Stimulated activated CD4-positive, alpha-beta T cell treated with anti-CD3 and anti-CD28 coated beads, Interleukin-12 subunit alpha, Interleukin-12 subunit beta, amount 100 ng/mL, for 48 hours (primary cell): ENCODE data around the gene GRK4.
A peak's percentile ranks its signal among the peaks of the same experiment; 100 is the strongest.

Source experiments
- DNase-seq, 3 donors: peaks; one replicate each; pipeline ENCODE4 v3.0.0-alpha.2; 2020; ENCODE audit warnings: low read depth in 2 of 3, low spot score in 1 of 3

The GRK4 gene

DNA sequence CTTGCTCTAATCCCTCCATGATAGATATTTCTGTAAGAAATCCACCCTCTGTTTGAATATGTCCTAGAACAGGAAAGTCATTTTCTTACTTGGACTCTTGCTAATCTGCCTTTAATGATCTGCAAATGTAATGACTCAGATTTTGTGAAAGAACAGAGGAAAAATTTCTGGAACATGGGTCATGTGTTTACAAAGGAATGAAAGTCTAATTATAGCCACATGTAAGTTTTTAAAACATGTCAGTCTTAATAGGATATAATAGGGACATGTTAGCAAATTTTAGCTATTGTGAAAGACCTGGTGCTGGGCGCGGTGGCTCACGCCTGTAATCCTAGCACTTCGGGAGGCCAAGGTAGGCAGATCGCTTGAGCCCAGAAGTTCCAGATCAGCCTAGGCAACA, 47.6 kb downstream of the GRK4 start:
- no peak for DNase-seq

DNA sequence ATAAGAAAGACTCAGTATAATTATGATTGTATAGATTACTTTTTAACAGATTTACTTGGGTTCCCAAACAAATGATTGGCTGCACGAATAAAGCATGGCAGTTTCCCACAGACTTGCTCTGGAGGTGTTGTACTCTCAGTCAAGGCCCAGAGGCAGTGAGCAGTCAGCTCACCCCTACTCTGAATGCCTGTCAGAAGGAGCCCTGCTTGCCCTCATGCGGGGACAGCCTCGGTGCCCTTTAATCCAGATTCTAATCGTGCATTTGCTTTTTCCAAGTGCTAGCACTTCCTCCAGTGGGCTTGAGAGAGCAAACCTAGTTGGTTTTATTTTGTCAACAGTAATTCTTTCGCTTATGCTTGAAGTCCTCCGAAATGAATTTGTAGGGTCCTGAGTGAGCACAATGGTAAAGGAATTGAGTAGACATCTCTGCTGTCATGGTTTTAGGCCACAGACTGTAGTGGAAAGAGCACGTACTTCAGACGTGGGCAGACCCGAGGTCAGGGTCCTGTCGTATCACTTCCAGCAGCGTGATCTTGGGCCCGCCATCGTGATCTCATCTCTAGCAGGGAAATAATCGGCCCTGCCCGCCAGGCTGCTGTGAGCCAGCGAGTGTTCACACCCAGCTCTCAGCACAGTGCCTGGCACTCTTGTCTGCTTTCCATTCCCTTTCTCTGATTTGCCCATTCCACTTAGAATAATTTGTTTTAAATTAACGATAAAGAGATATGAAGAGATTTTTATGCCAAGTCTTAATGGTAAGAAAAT, 48.3 kb downstream of the GRK4 start:
- no peak for DNase-seq

DNA sequence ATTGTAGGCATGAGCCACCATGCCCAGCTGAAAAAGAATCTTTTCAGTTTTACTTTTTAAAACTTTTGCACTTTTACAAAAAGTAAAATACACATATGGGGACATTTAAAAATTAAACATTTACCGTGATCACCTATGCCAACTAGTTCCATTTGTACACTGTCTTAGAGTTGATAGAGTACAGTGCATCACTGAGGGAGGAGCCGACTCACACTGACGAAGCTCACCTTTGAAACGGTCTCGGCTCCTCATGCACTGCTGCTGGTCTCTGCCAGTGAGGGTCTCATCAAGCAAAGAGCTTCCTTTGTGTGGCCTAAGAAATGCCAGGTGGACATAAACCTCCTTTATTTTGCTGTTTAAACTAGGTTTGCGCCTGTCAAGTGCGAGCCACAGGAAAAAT, 50.0 kb downstream of the GRK4 start:
- DNase-seq, result no peak

DNA sequence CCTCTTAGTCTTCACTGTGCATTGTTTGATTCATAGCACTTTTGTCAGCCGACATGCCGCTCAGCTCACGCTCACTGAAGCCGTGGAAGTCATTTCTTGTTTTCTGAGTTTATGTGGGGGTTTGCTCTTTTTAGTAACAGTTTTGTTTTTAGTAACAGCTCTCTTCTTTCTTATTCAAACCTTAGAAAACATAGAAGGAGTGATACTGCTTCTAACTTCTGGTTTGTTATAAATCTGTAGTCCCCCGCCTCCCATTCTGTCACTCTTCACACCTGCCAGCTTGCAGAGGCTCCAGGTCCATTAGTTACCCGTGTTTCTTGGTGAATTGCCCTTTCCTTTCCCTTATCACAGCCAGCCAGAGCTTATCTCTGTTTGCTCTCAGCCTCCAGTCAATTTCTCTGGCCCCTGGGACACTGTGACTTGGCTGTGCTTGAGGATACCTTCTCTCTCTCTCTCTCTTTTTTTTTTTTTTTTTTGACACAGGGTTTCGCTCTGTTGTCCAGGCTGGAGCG, 50.5 kb downstream of the GRK4 start:
- DNase-seq, result peak in 2 of 3 donors; percentile 11 to 19

DNA sequence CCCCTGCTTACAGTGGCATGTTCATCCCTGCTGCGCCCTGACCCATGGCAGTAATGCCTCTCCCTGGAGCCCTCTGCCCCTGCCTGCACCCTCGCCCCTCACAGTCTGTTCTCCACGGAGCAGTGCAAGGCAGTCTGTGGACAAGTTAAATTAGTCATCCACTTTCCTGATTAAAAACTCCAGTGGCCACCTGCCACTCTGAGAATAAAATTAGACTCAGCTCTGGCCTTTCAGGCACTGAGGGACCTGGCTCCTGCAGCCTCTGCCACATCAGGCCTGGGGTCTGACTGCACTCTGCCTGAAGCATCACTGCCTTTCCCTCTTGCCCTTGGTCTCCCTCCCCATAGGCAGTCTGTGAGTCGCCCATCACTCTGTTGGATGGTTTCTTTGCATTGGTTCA, 53.6 kb downstream of the GRK4 start:
- no peak for DNase-seq

DNA sequence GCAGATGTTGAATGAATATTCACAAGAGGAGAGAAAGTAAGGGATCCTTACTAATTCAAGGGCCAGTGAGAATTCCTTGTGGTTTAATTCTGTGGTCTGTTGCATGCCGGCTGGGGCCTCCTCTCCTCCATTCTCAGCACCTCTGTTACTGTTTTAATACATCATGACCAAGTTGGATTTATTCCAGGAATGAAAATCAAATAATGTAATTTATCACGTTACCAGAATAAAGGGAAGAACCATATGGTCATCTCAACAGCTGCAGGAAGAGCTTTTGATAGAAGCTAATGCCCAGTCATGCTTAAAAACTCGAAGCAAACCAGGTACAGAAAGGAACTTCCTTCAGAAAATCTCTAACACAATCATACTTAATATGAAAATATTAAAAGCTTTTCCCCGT, 54.1 kb downstream of the GRK4 start:
- DNase-seq, result no peak

DNA sequence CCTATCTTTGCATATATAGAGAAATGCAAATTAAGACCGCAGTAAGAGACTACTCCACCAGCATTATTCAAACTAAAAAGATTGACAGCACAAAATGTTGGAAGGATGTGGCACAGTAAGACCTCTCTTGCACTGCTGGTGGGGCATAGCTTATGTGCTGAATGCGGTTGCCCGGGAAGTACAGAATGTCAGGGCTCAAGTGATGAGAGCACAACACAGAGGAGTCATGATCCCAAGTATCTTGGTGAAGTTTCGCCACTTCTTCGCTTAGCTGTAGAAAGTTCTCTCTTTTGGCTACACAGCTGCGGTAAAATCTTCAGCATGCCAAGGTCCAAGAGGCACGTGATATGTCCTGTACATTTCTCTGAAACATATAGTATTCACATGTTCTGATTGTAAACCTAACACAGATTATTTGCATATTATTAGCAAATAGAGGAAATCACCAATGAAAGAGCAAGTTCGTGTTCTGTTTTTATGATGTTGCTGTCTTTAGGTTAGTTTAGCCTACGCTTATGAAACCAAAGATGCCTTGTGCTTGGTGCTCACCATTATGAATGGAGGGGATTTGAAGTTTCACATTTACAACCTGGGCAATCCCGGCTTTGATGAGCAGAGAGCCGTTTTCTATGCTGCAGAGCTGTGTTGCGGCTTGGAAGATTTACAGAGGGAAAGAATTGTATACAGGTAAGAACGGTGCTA, 55.9 kb downstream of the GRK4 start:
- no peak for DNase-seq

DNA sequence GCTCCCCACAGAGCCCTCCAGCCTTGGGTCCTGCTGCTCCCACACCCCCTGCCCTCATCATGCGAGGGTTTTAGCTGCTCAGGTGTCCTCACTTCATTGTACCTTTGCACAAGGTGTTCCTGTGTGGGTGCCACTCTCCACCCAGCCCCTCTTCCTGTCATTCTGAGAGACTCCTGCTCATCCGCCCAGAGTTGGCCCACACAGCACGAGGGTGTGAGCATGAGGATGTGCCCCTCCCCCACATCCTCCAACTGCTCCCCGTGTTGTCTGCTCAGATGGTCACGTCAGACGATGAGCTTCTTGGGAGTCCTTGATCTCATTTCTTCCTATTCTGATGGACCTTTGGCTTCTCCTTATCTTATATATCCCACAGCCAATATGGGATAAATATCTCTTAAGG, 57.8 kb downstream of the GRK4 start:
- DNase-seq, result no peak

DNA sequence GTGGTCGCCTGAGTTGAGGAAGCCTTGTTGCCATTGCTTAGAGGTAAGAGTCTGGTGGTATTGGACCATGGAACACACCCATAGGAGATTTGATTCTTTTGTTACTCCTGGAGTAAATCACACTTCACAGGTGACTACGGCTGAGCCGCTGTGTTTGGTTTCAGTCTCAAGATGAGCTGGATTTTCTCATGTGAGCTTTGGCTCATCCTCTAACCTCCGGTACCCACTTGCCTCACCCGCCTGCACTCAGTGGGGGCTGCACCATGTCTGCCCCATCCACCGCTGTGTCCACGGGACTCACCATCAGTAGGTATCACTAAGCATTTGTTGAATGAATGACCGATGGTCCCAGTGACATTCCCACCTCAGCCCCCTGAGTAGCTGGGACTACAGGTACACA, 58.3 kb downstream of the GRK4 start:
- DNase-seq, result no peak

DNA sequence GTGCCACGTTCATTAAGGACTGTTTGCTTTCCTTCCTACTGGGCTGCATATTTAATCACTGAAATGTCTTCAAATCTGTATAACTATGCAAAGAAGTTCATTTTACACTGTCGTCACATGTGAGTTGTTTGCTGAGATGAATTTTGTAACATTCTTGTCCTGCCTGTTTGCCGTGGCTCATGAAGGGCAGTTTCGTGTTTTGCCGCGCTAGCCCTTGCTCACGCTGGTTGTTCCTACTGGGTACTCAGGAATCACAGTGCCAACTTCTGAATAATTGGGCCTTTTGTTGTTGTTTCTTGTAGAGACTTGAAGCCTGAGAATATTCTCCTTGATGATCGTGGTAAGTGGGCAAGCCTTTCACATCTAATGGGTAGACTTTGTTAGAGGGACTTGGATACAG, 58.7 kb downstream of the GRK4 start:
- no peak for DNase-seq

DNA sequence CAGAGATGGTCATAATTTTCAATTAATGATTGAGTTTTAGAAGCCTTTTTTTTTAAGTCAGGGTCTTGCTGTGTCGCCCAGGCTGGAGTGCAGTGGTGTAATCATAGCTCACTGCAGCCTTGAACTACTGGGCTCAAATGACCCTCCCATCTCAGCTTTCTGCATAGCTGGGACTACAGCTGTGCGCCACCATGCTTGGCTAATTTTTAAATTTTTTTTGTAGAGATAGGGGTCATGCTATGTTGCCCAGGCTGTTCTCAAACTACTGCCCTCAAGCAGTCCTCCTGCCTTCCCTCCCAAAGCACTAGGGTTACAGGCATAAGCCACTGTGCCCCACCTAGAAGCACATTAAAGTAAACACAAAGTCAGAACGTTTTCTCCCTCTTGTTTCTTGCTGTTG, 59.3 kb downstream of the GRK4 start:
- DNase-seq, result no peak

DNA sequence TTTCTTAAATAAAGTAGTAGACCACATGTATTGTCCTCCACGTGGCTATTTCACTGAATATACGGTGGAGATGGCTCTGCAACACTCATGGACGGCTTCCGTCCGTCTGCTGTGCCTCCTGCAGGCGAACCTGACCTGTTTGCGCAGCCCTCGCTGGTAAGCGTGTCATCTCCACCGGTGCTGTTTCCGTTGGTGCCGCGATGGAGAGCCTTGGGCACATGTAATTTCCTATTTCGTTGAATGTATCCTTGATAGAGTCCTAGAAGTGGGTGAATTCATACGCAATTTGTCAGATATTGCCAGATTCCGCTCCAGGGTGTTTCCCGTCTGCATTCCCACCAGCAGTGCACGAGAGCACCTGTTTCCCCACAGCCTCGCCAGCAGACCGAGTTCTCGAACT, 62.5 kb downstream of the GRK4 start:
- no peak for DNase-seq

DNA sequence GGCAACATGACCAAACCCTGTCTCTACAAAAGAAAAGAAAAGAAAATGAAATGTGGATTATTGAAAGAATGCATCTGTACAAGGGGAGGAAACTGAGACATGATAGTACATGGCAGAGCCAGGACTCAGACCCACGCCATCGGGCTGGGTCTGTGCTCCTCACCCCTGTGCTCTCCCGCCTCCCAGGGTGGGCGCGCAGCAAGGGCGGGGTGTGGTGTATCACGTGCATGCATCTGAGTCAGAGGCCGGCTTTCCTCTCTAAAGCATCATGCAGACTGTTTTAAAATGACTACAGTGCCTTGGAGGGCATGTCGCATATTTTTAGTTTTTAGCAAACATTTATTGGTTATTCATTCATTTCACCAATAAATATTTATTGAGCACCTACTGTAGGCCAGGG, 63.2 kb downstream of the GRK4 start:
- DNase-seq, result no peak

DNA sequence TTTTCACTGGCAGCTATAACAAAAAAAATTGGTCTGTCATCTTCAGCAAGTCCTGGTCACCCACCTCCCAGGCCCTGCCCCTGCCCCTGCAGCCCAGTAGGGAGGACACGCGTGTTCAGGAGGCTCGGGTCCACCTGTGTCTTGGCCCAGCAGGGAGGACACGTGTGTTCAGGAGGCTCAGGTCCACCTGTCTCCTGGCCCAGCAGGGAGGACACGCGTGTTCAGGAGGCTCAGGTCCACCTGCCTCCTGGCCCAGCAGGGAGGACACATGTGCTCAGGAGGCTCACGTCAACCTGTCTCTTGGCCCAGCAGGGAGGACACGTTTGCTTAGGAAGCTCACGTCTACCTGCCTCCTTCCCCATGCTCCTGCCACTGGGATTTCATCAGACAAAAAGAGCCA, 66.1 kb downstream of the GRK4 start:
- no peak for DNase-seq

DNA sequence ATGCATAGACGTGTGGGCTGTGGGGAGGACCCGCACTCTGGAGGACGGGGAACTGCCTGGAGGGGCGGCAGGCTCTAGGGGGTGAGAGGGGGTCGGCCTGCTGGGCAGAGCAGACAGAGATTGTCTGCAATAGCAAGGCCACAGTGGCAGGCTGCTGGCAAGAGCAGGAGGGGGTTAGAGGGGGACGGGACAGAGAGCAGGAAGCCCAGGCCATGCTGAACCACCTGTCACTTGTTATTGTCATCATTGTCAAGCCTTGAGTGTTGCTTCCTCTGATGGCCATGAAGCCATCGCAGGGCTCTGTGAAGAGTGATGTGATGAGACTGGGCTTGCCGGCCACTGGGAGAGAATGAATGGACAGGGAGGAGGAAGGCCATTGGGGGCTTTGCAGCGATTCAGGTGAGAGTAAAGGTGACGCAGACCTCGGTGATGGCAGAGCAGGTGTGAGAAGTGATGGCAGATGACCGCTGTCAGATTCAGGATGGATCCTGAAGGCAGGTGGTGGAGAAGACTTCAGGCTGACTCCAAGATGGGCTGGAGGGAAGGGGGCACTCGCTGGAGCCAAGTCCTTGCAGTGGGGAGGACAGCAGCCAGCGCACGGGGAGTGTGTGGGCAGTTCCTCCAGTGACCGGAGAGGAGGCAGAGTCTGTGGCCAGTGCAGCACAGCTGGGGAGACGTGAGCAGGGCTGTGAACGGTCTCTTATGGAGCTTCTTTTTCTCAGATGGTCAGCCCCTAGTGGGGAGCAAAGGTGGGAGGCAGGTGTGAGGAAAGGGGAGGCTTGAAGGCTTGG, 67.4 kb downstream of the GRK4 start:
- no peak for DNase-seq

DNA sequence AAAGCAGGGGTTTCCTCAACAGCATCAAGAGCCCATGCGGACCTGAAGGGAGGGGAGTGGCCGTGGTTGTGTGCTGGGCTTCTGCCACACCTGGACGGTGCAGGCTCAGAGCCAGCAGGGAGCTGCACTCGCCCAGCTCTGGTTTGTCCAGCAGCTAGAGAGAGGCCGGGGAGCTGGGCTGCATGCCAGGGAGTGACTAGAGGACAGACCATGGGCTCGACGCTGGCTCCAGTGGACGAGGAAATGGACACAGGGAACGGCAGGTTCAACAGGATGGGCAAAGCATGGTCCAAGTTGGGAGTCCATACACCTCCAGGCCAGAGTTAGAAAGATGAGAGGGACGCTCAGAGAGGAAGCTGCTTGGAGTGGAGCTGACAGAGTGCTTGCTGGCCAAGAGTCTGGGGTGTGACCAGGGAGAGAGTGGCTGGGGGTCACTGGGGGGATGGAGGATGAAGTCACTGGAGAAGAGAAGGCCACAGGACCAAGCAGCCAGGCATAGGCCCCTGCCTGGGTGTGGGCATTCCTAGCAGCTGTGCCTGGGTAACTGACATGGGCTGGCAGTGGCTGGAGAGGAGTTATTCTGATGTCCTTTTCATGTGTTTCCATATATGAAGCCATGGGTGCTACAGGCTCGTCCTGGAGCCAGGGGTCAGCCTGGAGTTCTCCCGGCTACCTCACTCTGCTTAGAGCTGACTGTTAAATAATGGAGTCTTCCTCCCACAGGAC, 68.1 kb downstream of the GRK4 start:
- no peak for DNase-seq

DNA sequence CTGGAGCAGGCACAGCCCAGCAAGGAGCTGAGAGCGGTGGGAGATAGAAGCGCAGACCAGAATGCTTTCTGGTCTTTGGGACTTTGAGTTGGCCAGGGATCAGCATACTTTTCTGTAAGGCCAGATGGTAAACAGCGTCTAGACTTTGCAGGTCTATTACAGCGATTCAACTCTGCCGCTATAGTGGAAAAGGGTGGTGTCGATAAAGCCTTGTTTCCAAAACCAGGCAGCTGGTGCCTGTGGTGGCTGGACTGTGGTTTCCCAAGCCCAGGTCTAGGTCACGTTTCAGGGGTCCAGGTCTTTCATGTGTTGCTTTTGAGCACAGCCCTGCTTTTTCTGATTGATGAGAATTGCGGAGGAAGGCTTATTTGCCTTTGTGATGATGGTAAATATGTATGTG, 70.9 kb downstream of the GRK4 start:
- DNase-seq, result no peak

DNA sequence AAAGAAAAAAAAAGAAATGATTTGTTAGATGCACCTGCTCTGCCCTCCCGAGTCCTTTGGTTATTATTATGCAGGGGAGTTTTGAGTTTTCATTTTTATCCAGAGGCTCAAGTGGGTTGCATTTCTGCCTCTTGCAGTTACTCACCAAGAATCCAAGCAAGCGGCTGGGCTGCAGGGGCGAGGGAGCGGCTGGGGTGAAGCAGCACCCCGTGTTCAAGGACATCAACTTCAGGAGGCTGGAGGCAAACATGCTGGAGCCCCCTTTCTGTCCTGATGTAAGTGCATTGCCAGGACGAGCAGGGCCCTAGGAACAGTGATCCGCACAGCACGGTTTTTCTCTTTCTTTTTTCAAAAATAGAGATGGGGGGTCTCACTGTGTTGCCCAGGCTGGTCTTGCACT, 71.9 kb downstream of the GRK4 start:
- DNase-seq, result no peak

DNA sequence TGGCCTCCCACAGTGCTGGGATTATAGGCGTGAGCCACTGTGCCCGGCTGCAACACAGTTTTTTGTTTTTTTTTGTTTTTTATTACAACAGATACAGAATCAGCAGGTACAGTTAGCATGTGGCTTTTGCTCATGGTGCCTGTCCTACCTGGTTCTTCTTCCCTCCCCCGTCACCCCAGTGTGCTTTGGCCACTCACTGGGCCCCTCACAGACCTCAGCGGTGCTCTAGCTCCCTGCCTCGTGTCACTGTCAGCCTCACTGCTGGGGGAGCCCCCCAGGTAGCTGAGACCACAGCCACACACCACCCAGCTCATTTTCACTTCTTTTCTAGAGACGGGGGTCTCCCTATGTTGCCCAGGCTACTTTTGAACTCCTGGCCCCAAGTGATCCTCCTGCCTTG, 72.3 kb downstream of the GRK4 start:
- no peak for DNase-seq

DNA sequence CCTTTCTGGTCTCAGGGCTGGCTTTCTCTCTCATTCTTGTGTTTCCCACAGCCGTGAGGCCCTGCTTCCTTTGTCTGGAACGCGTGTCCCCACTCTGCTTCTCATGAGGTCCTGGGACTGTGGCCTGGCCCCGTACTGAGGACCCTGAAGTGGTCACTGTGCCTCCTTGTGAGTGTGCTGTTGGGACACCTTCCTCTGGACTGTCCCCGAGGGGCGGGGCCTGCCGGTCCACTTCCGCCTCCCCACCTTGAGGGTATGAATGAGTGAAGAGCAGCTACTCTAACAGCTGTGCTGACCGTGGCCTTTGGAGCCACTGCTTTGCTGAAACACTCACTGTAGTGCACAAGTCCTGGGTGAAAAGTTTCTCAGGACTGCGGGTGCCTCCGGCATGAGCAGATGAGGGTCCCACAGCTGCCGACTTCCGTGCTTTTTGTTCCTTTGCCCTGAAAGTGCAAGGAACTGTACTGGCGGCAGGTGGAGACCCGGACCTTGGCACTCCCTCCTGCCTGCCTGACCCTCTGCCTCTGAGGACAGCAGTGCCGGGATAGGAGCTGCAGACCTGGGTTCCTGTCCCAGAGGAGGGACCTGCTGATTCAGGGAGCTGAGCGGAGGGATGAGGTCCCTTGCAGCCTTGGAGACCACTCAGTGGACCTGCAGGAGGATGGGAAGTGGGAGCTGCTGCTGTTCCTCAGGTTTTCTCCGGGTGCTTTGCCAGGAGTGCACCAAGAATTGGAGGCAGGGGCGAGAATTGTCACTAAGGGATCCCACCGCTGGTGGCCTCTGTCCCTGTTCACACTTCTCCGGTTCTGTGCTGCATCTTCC, 73.0 kb downstream of the GRK4 start:
- DNase-seq, result no peak
